Right renal pelvis (tissue), 4 donors: ENCODE data around the gene FHIT. TPM values are rescaled to one million over a fixed set of nuclear protein-coding genes. Genes with fewer than 3 reads are reported as not detected.
"Not testable (repeated sequence)": the region's sequence is repeated elsewhere in the genome, so short reads cannot be mapped to it uniquely, and the experiment has no call there.

Experiments
- DNase-seq, 4 donors: peaks; one replicate each; pipeline ENCODE4 v3.0.0-alpha.2; 2013; ENCODE audit warnings: low read depth in 4 of 4, low spot score in 3 of 4, missing footprints in 1 of 4
- polyA plus RNA-seq, 4 donors: library from polyadenylated mRNA; unstranded; fragments of 120-200 nt; gene quantifications; one replicate each; pipeline ENCODE4 v1.2.1, GENCODE V29; 2013; ENCODE audit not compliant: insufficient read length in 4 of 4

Gene FHIT
- polyA plus RNA-seq, 4 donors: 24.5 to 27.4 (median 26.6) TPM

- no peak for DNase-seq
Observed at GRCh38 chr3:61015408-61015807, 235.8 kb downstream of the FHIT start.

GRCh38 chr3:61008998-61009380 is 242.3 kb downstream of the FHIT start:
- DNase-seq: no peak

GRCh38 chr3:61008153-61008997 is 242.9 kb downstream of the FHIT start:
- no peak for DNase-seq

- DNase-seq: no peak
Observed at GRCh38 chr3:61005591-61005990, 245.7 kb downstream of the FHIT start.

GRCh38 chr3:60998858-60999257 is 252.4 kb downstream of the FHIT start:
- DNase-seq: no peak

GRCh38 chr3:60992395-60992794 is 258.9 kb downstream of the FHIT start:
- no peak for DNase-seq

GRCh38 chr3:60990442-60990730 is 260.9 kb downstream of the FHIT start:
- DNase-seq: no peak

GRCh38 chr3:60989626-60990441 is 261.4 kb downstream of the FHIT start:
- no peak for DNase-seq

GRCh38 chr3:60987191-60987590 is 264.1 kb downstream of the FHIT start:
- DNase-seq: not testable (repeated sequence)

GRCh38 chr3:60986552-60986951 is 264.7 kb downstream of the FHIT start:
- DNase-seq: no peak

GRCh38 chr3:60983906-60984305 is 267.3 kb downstream of the FHIT start:
- DNase-seq: no peak

- DNase-seq: no peak
Observed at GRCh38 chr3:60980342-60980692, 270.9 kb downstream of the FHIT start.

GRCh38 chr3:60979461-60980341 is 271.6 kb downstream of the FHIT start:
- no peak for DNase-seq

- no peak for DNase-seq
Observed at GRCh38 chr3:60973321-60973720, 277.9 kb downstream of the FHIT start.

GRCh38 chr3:60972599-60972998 is 278.7 kb downstream of the FHIT start:
- no peak for DNase-seq

GRCh38 chr3:60970850-60971249 is 280.4 kb downstream of the FHIT start:
- DNase-seq: no peak

- DNase-seq: no peak
Observed at GRCh38 chr3:60967141-60967540, 284.1 kb downstream of the FHIT start.

GRCh38 chr3:60957541-60957940 is 293.7 kb downstream of the FHIT start:
- no peak for DNase-seq

GRCh38 chr3:60956729-60957128 is 294.5 kb downstream of the FHIT start:
- DNase-seq: no peak

- DNase-seq: no peak
Observed at GRCh38 chr3:60955034-60955433, 296.2 kb downstream of the FHIT start.

- peak in 3 of 4 donors; percentile 22 to 38 (median 36) for DNase-seq
Observed at GRCh38 chr3:60954048-60954447, 297.2 kb downstream of the FHIT start.
